ENCODE data around the gene C17orf107. TPM values are rescaled to one million over a fixed set of nuclear protein-coding genes. Genes with fewer than 3 reads are reported as not detected.

C17orf107 gene
- total and polyA plus RNA-seq, 2 of the 13 experiments (the other 11 are each of a cell fraction or from before 2014, with no cell fraction given) = 0.20 to 0.59 TPM

DNA sequence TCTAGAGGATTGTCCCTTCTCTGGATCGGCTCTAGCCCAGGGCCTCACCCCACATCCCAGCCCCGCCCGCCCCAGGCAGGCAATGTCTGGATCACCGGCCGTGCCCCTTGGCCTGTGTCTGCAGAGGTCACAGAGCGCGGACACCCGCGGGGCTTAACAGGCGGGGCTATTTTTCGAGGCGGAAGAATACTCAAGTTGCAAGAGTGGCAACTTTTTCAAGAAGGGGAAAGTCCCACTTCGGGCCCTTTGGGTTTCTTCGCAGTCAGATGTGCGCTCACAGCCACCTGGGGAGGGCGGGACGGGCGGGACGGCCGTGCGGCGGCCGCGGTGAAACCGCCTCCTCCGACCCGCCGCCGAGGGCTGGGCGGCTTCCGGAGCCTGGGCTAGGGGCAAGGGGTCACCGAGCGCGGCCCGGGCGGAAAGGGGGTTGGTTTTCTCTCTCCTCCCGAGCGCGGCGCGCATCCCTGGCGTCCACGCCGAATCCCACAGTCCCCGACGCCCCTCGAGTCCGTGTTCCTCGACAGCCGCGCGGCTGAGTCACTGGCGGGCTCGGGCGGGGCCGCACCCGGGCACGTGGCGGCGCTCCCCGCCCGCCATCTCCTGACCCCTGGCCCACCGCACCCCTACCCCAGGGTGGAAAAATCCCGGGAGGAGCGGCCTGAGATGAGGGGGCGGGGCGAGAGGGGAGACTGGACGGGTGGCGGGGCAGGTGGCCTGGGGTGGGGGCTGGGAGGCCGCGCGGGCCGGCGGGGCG, 50.2 kb downstream of the C17orf107 start (continued):
- TF ChIP-seq, protein P1, sequence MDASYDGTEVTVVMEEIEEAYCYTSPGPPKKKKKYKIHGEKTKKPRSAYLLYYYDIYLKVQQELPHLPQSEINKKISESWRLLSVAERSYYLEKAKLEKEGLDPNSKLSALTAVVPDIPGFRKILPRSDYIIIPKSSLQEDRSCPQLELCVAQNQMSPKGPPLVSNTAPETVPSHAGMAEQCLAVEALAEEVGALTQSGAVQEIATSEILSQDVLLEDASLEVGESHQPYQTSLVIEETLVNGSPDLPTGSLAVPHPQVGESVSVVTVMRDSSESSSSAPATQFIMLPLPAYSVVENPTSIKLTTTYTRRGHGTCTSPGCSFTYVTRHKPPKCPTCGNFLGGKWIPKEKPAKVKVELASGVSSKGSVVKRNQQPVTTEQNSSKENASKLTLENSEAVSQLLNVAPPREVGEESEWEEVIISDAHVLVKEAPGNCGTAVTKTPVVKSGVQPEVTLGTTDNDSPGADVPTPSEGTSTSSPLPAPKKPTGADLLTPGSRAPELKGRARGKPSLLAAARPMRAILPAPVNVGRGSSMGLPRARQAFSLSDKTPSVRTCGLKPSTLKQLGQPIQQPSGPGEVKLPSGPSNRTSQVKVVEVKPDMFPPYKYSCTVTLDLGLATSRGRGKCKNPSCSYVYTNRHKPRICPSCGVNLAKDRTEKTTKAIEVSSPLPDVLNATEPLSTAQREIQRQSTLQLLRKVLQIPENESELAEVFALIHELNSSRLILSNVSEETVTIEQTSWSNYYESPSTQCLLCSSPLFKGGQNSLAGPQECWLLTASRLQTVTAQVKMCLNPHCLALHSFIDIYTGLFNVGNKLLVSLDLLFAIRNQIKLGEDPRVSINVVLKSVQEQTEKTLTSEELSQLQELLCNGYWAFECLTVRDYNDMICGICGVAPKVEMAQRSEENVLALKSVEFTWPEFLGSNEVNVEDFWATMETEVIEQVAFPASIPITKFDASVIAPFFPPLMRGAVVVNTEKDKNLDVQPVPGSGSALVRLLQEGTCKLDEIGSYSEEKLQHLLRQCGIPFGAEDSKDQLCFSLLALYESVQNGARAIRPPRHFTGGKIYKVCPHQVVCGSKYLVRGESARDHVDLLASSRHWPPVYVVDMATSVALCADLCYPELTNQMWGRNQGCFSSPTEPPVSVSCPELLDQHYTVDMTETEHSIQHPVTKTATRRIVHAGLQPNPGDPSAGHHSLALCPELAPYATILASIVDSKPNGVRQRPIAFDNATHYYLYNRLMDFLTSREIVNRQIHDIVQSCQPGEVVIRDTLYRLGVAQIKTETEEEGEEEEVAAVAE (CRISPR knock-in tag; IDR thresholded peaks at IDR 0.05; ENCODE audit: borderline replicate concordance) = no peak
- TF ChIP-seq ZNF574 (CRISPR knock-in tag; IDR thresholded peaks at IDR 0.05) = no peak; the same call in 1 of the 2 replicates
- 0 out of 2 replicates have a peak, but pooled peaks have one; percentile 14 for TF ChIP-seq IKZF5 (CRISPR knock-in tag; IDR thresholded peaks at IDR 0.05)
- TF ChIP-seq DNMT1 (CRISPR knock-in tag; IDR thresholded peaks at IDR 0.05) = peak; percentile 55; the same call in 1 of the 2 replicates
- TF ChIP-seq ZFP36L1 (CRISPR knock-in tag; IDR thresholded peaks at IDR 0.05) = 0 out of 2 replicates have a peak, but pooled peaks have one; percentile 50
- TF ChIP-seq FOSL2 (CRISPR knock-in tag; IDR thresholded peaks at IDR 0.05) = peak; percentile 83
- peak; percentile 85; the same call in 1 of the 2 replicates for TF ChIP-seq CCDC6 (CRISPR knock-in tag; IDR thresholded peaks at IDR 0.05)
- TF ChIP-seq, protein P2, sequence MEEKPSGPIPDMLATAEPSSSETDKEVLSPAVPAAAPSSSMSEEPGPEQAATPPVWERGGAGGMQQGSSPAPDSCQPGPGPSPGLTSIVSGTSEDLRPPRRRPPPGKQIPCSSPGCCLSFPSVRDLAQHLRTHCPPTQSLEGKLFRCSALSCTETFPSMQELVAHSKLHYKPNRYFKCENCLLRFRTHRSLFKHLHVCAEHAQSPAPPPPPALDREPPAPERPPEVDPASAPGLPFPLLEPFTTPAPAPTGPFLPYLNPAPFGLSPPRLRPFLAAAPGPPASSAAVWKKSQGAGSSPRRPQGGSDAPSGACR (CRISPR knock-in tag; IDR thresholded peaks at IDR 0.05) = no peak
- TF ChIP-seq GTF3A (CRISPR knock-in tag; conservative IDR thresholded peaks at IDR 0.05) = no peak
- TF ChIP-seq, protein P3, sequence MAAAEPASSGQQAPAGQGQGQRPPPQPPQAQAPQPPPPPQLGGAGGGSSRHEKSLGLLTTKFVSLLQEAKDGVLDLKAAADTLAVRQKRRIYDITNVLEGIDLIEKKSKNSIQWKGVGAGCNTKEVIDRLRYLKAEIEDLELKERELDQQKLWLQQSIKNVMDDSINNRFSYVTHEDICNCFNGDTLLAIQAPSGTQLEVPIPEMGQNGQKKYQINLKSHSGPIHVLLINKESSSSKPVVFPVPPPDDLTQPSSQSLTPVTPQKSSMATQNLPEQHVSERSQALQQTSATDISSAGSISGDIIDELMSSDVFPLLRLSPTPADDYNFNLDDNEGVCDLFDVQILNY (CRISPR knock-in tag; conservative IDR thresholded peaks at IDR 0.05) = peak; percentile 14; the same call in 1 of the 2 replicates
- TF ChIP-seq ZNF451 (CRISPR knock-in tag; IDR thresholded peaks at IDR 0.05) = peak; percentile 25; the same call in 1 of the 2 replicates
- peak; percentile 69 for TF ChIP-seq ESRRA (CRISPR knock-in tag; IDR thresholded peaks at IDR 0.05; ENCODE audit: low read depth)
- peak; percentile 54; the same call in 1 of the 2 replicates for TF ChIP-seq ZNF546 (CRISPR knock-in tag; conservative IDR thresholded peaks at IDR 0.05)
- no peak for TF ChIP-seq HNRNPLL (IDR thresholded peaks at IDR 0.05; ENCODE audit: low read depth, low read length, poor library complexity, severe bottlenecking)
- peak; percentile 65 for TF ChIP-seq E2F1 (CRISPR knock-in tag; IDR thresholded peaks at IDR 0.05)
- no peak for TF ChIP-seq ZNF572 (CRISPR knock-in tag; IDR thresholded peaks at IDR 0.05)
- TF ChIP-seq RARA (CRISPR knock-in tag; IDR thresholded peaks at IDR 0.05) = peak; percentile 80

Data from HepG2 (cell line).